GM21447 (cell line): ENCODE results near the gene DISC1.

Source experiments
- ATAC-seq: cut with Tn5 transposase; IDR thresholded peaks from one replicate; pipeline ENCODE4 v1.9.1; 2021; ENCODE audit not compliant: unreplicated experiment

The DISC1 gene

DNA sequence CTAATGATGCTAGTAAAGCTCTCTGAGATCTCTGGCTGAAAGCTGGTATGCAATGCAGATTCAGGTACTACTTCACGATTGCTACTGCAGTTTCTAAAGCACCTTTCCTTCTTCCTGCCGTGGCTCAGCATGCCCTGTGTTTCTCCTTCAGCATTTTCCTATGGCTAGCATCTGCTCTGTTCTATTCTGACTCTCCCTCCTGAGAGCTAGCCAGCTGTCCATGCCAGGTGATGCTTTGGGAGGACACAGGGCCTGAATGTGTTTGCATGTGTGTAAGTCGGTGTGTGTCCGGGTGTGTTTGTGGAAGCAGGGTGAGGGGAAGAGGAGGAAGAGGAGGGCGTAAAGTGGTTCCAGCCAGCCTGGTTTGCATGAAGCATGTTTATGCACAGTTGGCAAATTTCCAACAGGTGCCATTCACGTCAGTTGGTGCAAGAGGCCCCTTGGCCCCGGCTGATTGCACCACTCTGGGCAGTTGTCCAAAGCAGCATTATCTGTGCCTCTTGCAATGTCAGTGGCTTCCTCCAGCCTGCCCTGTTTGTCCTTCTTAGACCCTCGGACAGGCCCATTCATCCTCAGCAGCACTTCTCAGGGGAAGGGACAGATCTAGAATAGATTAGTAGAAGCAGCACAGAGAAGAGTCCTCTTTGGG lies 433.3 kb downstream of the DISC1 start:
- no peak for ATAC-seq

DNA sequence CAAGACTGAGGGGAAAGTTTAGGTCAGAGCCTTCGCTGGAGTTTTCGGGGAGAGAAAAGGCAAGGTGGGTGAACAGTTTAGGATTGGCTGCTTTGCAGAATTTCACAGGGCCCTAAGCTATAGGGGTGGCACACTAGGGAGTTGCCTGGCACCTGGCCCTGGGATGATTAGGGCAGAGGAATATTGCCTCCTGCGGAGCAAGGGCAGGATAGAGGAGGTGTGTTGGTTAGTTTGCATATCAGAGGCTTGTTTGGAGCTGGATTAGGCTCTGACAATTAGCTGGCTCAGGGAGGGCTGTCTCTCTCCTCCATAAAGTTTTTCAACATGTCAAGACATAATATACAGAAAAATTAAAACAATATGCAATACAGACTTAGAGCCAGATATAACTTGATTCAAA lies 436.4 kb downstream of the DISC1 start:
- no peak for ATAC-seq

DNA sequence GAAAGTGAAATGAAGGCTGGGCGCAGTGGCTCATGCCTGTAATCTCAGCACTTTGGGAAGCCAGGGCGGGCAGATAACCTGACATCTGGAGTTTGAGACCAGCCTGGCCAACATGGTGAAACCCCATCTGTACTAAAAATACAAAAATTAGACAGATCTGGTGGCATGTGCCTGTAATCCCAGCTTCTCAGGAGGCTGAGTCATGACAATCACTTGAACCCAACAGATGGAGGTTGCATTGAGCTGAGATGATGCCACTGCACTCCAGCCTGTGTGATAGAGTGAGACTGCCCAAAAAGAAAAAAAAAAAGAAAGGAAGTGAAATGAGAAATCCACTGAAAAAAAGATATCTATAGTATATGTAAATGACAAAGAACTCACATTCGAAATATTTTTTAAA lies 439.9 kb downstream of the DISC1 start:
- ATAC-seq = no peak

DNA sequence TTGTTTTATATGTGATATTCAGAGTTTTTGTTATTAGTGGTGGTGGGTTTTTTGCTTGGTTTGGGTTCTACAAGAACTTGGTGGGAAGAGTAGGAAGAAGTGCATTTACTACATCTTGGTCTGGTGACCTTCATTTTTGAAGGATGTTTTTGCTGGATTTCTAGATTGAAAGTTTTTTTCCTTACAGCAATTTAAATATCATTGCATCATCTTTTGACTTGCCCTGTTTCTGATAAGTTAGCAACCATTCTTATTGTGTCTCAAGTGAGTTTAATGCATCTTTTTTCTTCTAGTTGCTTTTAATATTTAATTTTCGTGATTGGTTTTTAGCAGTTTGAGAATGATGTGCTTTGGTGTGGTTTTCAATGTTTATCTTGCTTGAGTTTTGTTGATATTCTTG lies 447.7 kb downstream of the DISC1 start:
- ATAC-seq = no peak

DNA sequence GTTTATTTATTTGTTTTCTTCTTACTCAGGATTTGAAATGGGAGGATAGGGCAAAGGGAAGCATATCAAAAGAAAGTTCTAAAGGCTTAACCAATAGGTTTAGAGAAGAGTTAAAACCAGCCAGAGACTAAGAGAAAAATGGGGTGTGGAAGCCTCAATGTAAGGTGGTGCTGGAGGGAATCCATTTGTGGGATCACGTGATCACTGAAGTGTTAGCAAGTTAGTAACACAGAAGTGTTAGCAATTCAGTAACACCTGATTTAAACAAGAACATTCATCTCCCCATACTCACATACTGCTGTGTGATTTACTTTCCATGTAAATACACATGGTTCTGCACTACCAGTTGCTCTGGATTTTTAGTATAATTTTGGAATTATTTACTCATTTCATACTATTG lies 451.2 kb downstream of the DISC1 start:
- no peak for ATAC-seq

DNA sequence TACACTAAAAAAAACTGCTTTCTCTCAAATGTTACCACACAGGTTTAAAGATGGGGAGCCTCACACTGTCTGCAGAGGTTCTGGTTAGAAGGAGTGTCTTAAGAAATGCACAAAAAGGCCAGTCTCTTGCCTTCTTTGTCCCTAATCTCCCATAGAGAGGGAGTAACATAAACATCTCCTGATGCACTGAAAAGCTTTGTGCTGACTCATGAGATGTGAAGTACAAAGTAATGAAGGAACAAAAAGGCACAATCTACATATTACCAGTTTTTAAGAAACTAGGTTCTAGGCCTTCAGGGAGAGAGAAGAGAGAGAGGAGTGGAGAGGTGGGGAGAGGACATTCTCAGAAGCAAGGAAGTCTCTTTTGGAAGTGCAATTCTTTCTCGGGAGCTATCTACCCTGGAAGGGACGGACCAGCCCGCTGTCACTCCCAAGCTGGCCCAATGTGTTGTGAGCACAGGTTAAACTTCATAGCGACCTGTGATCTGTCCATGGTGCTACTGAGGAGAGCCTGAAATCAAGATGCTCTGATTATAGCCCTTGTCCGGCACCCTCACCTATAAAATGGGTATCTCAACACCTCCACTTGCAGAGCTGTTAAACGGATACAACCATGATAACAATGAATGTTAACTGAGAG lies 458.1 kb downstream of the DISC1 start:
- ATAC-seq = no peak

DNA sequence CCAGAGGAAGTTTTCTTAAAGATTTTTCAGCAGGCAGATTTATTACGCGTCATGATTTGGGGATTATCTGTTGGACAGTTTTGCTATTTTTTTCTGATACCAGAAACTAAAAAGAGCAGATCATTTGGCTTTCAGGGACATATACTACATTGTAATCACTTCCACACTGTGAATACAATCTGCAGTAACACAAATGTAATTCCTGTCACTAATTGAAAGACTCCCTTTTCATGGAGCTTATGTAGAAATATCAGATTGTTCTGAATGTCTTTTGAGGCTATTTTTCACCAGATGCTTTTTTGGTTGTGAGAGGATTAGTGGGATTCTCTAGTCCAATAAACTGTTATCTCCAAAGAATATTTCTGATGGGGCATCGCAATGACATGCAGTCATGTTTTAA lies 464.2 kb downstream of the DISC1 start:
- ATAC-seq = no peak
